Adrenal gland (tissue), 5 donors: ENCODE data around the gene ATP8A2.

ENCODE experiments used
- POLR2A ChIP-seq, 2 donors: fragments of 450-650 bp; IDR thresholded peaks; one replicate each; pipeline ENCODE4 v1.6.1; 2017; ENCODE audit warnings: antibody characterized with exemption in 2 of 2, mild to moderate bottlenecking in 2 of 2, moderate library complexity in 1 of 2
- TF ChIP-seq, protein P1 (sequence below), 6 experiments: fragments of 450-650 bp in 4 of 6; fragments of 200-600 bp in 2 of 6; sonication (generic) in 1 of 6; IDR thresholded peaks; 1 replicate in 5 of 6; 2 replicates in 1 of 6; pipeline versions ENCODE4 v1.5.1 to v1.8.0; 2016 to 2021; ENCODE audit warnings: antibody characterized with exemption in 6 of 6, mild to moderate bottlenecking in 2 of 6, moderate library complexity in 1 of 6
- donor health status: DM: no; HTN: no; CAD: no.

DNA sequence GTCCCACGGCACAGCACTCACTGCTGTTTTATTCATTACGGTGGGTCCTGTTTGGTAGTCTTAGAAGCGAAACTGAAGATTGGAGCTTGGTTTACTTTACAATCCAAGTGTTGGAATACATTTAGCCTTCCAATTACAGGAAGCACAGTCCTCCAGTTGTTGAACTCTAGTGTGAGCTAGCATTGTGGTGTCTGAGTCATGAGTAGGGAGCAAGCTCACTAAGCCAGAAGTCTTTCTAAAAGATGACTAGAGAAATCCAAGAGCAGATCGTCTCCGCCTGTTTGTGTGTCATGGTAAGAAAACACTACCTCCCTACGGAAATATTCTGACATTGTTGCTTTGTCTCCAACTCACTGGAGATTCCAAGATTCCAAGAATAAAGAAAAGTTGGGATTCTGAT is 690.2 kb downstream of the ATP8A2 start:
- TF ChIP-seq, protein P1, sequence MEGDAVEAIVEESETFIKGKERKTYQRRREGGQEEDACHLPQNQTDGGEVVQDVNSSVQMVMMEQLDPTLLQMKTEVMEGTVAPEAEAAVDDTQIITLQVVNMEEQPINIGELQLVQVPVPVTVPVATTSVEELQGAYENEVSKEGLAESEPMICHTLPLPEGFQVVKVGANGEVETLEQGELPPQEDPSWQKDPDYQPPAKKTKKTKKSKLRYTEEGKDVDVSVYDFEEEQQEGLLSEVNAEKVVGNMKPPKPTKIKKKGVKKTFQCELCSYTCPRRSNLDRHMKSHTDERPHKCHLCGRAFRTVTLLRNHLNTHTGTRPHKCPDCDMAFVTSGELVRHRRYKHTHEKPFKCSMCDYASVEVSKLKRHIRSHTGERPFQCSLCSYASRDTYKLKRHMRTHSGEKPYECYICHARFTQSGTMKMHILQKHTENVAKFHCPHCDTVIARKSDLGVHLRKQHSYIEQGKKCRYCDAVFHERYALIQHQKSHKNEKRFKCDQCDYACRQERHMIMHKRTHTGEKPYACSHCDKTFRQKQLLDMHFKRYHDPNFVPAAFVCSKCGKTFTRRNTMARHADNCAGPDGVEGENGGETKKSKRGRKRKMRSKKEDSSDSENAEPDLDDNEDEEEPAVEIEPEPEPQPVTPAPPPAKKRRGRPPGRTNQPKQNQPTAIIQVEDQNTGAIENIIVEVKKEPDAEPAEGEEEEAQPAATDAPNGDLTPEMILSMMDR (IDR thresholded peaks at IDR 0.05), result no peak
- TF ChIP-seq POLR2A (IDR thresholded peaks at IDR 0.05), result no peak
